ENCODE results near the gene CEP170B.
"Not testable (repeated sequence)": the region's sequence is repeated elsewhere in the genome, so short reads cannot be mapped to it uniquely, and the experiment has no call there.

Gene CEP170B

DNA sequence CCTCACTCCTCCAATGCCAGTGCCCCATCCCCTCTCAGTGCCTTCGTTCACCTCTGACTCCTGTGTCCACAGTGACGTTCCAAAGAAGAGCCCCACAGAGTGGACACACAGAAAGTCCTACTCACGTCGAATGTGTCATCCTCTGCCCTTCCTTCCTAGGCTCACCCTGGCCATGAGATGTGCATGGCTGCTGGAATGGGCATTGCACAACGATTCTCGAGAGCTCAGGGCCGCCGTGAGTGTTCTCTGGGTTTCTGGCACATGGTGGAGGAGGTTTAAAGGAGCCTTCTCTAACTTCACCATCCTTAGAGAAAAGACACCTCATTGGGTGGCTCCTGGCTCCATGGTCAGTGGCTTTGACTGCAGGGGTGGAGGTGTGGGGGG, 12.8 kb upstream of the CEP170B start:
- ChIA-PET POLR2A (no interaction called here), CTCF (interaction anchor here (0.8 to 0.9 kb wide), 2 partner anchors 32 to 84 kb away, joined by 3 read pairs; no protein-coding TSS in a partner anchor)
- H3K4me3 ChIP-seq (ENCODE audit: low read depth, low read length), result no peak overlapping the region
- TF ChIP-seq, protein P1, sequence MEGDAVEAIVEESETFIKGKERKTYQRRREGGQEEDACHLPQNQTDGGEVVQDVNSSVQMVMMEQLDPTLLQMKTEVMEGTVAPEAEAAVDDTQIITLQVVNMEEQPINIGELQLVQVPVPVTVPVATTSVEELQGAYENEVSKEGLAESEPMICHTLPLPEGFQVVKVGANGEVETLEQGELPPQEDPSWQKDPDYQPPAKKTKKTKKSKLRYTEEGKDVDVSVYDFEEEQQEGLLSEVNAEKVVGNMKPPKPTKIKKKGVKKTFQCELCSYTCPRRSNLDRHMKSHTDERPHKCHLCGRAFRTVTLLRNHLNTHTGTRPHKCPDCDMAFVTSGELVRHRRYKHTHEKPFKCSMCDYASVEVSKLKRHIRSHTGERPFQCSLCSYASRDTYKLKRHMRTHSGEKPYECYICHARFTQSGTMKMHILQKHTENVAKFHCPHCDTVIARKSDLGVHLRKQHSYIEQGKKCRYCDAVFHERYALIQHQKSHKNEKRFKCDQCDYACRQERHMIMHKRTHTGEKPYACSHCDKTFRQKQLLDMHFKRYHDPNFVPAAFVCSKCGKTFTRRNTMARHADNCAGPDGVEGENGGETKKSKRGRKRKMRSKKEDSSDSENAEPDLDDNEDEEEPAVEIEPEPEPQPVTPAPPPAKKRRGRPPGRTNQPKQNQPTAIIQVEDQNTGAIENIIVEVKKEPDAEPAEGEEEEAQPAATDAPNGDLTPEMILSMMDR (IDR thresholded peaks at IDR 0.05; ENCODE audit: insufficient read depth, low read length, missing control alignments), result no peak
- no peak for DNase-seq (ENCODE audit: low read depth, low spot score)

DNA sequence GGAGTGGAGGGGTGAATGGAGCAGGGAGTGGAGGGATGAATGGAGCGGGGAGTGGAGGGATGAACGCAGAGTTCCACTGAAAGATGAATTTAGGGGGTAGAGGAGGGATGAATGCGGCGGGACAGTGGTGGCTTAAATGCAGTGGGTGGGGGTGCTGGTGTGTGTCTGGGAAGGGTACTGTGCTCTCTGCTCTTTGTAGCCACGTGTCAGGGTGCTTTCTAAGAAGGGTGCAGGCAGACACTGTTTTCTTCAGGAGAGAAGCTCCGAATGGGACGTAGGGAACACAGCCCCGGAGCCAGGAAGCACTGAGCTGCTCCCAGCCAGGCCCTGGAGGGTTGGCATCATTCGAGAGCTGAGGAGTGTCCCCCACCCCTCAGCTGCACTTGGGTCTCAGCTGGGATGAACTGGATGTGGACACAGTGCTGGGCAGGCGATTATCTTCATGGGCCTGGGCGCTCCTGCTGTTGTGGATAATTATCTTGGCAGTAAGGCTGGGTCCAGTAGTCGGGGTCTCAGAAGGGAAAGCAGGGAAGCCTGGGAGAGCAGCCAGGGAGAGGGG, 9.5 kb upstream of the CEP170B start:
- POLR2A ChIA-PET, result no interaction called here
- CTCF ChIA-PET, result interaction anchor here (1.8 kb wide), 1 partner anchor 29 kb away, joined by 9 read pairs; no protein-coding TSS in a partner anchor
- DNase-seq (ENCODE audit: low read depth, low spot score), result no peak
- no peak overlapping the region for H3K4me3 ChIP-seq (ENCODE audit: low read depth, low read length)
- TF ChIP-seq, protein P1 (IDR thresholded peaks at IDR 0.05; ENCODE audit: insufficient read depth, low read length, missing control alignments), result no peak

DNA sequence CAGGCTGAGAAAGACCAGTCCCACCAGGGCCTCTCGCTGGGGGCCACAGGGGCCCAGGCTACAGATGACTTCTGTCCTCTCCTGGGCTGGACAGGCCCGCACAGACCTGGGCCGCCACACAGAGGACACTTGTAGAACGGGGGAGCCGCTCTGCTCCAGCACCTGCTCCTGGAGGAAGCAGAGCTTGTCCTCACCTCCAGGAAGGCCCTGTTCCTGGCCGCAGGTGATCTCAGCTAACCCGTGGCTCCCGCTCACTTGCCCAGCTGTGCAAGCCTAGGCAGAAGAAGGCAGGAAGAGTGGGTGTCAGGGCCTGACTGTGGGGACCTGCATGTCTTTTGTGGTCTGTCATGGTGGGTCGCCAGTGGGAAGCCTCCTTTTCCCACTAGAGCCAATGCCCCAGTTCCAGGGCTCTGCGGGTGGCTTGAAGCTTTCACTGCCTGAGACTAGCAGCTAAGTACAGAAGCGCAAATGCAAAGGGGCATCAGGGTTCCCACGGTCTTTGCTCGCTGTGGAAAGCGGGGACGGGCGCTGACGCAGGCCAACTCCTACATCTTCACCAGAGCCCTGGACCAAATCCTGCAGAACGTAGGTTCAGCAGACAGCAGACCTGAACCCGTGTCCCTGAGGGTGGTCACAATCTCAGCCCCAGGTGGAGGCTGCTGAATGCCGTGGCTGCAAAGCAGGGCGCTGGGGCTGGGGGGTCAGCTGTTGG, 8.8 kb upstream of the CEP170B start:
- no peak for DNase-seq (ENCODE audit: low read depth, low spot score)
- ChIA-PET POLR2A (no interaction called here), CTCF (interaction anchor here (1.8 kb wide), 1 partner anchor 30 kb away, joined by 9 read pairs; no protein-coding TSS in a partner anchor)
- TF ChIP-seq, protein P1 (IDR thresholded peaks at IDR 0.05; ENCODE audit: insufficient read depth, low read length, missing control alignments), result no peak
- H3K4me3 ChIP-seq (ENCODE audit: low read depth, low read length), result no peak overlapping the region

DNA sequence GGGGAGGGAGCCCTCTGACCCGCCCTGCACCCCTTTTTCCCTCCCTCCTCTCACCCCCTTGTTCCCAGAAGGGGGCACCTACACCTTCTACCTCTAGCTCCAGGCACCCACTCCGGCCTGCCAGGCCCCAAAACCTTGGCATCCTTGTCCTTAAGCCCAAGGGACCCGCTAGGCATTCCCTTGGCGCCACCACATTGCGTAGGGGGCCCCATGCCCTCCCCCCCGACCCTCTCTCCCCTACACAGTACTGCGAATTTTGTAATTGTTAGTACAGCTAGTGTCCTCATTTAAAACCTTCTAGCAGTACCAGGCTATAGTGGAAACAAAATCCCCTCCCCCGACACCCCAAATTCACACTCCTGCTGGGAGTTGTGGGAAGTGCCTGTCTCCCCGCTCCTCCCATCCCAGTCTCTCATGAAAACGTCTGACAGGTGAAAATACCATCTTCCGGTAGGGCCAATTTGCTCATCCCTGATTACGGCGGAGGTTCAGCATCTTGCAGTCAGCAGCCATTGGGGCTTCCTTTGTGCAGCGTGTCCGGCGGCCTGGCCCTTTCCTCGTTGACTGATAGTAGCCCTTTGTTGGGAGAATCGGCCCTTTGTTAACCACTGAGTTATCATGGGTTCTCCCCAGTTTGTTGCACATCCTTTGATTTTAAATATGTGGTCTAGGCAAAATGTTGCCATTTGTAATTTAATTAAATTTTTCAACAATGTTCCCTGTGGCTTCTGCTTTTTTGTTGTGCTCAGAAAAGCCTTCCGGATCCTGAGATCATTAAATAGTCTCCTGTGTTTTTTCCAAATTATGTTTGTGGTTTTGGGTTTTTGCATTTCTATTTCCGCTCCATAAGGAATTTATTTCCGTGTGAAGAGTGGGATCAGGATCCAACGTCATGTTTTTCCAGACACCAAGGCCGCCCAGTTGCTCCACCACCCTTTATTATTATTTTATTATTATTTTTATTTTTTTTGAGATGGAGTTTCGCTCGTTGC, 7.9 kb upstream of the CEP170B start:
- POLR2A ChIA-PET, result no interaction called here
- CTCF ChIA-PET, result interaction anchor here (1.8 kb wide), 1 partner anchor 31 kb away, joined by 9 read pairs; no protein-coding TSS in a partner anchor
- TF ChIP-seq, protein P1 (IDR thresholded peaks at IDR 0.05; ENCODE audit: insufficient read depth, low read length, missing control alignments), result no peak
- DNase-seq (ENCODE audit: low read depth, low spot score), result no peak
- no peak overlapping the region for H3K4me3 ChIP-seq (ENCODE audit: low read depth, low read length)

DNA sequence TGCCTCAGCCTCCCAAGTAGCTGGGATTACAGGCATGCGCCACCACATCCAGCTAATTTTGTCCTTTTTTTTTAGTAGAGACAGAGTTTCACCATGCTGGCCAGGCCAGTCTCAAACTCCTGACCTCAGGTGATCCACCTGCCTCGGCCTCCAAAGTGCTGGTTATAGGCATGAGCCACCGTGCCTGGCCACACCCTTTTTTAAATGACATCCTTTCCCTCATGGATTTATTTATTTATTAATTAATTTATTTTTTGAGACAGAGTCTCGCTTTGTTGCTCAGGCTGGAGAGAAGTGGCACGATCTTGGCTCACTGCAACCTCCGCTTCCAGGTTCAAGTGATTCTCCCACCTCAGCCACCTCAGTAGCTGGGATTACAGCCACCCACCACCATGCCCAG, 7.1 kb upstream of the CEP170B start:
- CTCF ChIA-PET; DNase-seq (ENCODE audit: low read depth, low spot score): not testable (repeated sequence)

DNA sequence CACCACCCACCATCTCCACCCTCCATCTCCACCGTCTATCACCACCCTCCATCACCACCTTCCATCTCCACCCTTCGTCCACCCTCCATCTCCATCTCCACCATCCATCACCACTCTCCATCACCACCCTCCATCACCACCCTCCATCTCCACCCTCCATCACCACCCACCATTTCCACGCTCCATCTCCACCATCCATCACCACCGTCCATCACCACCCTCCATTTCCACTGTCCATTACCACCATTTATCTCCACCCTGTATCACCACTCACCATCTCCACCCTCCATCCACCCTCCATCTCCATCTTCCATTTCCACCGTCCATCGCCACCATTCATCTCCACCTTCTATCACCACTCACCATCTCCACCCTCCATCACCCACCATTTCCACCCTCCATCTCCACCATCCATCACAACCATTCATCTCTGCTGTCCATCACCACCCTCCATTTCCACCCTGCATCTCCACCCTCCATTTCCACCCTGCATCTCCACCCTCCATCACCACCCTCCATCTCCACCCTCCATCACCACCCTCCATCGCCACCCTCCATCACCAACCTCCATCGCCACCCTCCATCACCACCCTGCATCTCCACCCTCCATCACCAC, 6.1 kb upstream of the CEP170B start:
- ChIA-PET POLR2A (no interaction called here), CTCF (no interaction called here)
- no peak for DNase-seq (ENCODE audit: low read depth, low spot score)
- H3K4me3 ChIP-seq (ENCODE audit: low read depth, low read length), result no peak overlapping the region
- TF ChIP-seq, protein P1 (IDR thresholded peaks at IDR 0.05; ENCODE audit: insufficient read depth, low read length, missing control alignments), result no peak

More for the DNA sequence above, 7.1 kb upstream of the CEP170B start:
- H3K4me3 ChIP-seq (ENCODE audit: low read depth, low read length); POLR2A ChIA-PET: not testable (repeated sequence)

Measured in AG04449 (cell line).